GM23338 (cell line): Measurements from ENCODE around the gene FAM227A. TPM values are rescaled to one million over a fixed set of nuclear protein-coding genes. Genes with fewer than 3 reads are reported as not detected.

ENCODE experiments used
- ATAC-seq: fragments of 200-7000 bp; cut with Tn5 transposase; 3 replicates; pipeline ENCODE4 v1.9.1; 2020
- DNase-seq: peaks from one replicate; pipeline ENCODE4 v3.0.0-alpha.2; 2015; ENCODE audit warnings: low spot score
- H2AFZ ChIP-seq: fragments of 200-600 bp; sonication (generic); 2 replicates; pipeline ENCODE4 v1.8.0; 2016; ENCODE audit warnings: antibody characterized with exemption, mild to moderate bottlenecking, moderate library complexity
- H3F3A ChIP-seq: fragments of 200-600 bp; sonication (generic); replicated peaks from 2 replicates; pipeline ENCODE4 v1.8.0; 2017; ENCODE audit warnings: antibody characterized with exemption, mixed run types, low read depth
- H3K27ac ChIP-seq: fragments of 200-600 bp; sonication (generic); 2 replicates; pipeline ENCODE4 v1.6.1; 2016; ENCODE audit warnings: low read depth
- H3K27me3 ChIP-seq: fragments of 200-600 bp; sonication (generic); 2 replicates; pipeline ENCODE4 v1.8.0; 2016; ENCODE audit warnings: mild to moderate bottlenecking, mixed run types, moderate library complexity; ENCODE audit not compliant: insufficient read depth
- H3K36me3 ChIP-seq: fragments of 200-600 bp; sonication (generic); 2 replicates; pipeline ENCODE4 v1.8.0; 2016; ENCODE audit warnings: mild to moderate bottlenecking; ENCODE audit not compliant: insufficient read depth
- H3K4me1 ChIP-seq: fragments of 200-600 bp; sonication (generic); 2 replicates; pipeline ENCODE4 v1.8.0; 2016; ENCODE audit warnings: mild to moderate bottlenecking, moderate library complexity; ENCODE audit not compliant: insufficient read depth
- H3K4me2 ChIP-seq: fragments of 200-600 bp; sonication (generic); 2 replicates; pipeline ENCODE4 v1.7.1; 2017; ENCODE audit warnings: mixed run types
- H3K4me3 ChIP-seq: fragments of 200-600 bp; sonication (generic); 2 replicates; pipeline ENCODE4 v1.6.1; 2016; ENCODE audit warnings: mixed run types
- H3K79me2 ChIP-seq: fragments of 200-600 bp; sonication (generic); replicated peaks from 2 replicates; pipeline ENCODE4 v1.8.0; 2017; ENCODE audit warnings: mild to moderate bottlenecking; ENCODE audit not compliant: insufficient read depth
- H3K9me2 ChIP-seq: fragments of 200-600 bp; sonication (generic); 2 replicates; pipeline ENCODE4 v1.8.0; 2017; ENCODE audit not compliant: insufficient read depth
- H4K20me1 ChIP-seq: fragments of 200-600 bp; sonication (generic); replicated peaks from 2 replicates; pipeline ENCODE4 v1.8.0; 2017; ENCODE audit warnings: mild to moderate bottlenecking; ENCODE audit not compliant: insufficient read depth
- H3K27ac Mint-ChIP-seq: 2 replicates; pipeline ENCODE4 v1.8.0; 2020; ENCODE audit warnings: inconsistent platforms, mild to moderate bottlenecking, moderate library complexity, mixed read lengths
- H3K27me3 Mint-ChIP-seq: 3 replicates; pipeline ENCODE4 v1.8.0; 2022; ENCODE audit warnings: low read depth, mild to moderate bottlenecking, moderate library complexity, mixed read lengths, inconsistent platforms; ENCODE audit not compliant: insufficient read depth, poor library complexity
- H3K36me3 Mint-ChIP-seq: 3 replicates; pipeline ENCODE4 v1.8.0; 2021; ENCODE audit warnings: low read depth, mild to moderate bottlenecking, inconsistent platforms, moderate library complexity, mixed read lengths
- H3K4me1 Mint-ChIP-seq: 3 replicates; pipeline ENCODE4 v1.8.0; 2020; ENCODE audit warnings: mild to moderate bottlenecking, inconsistent platforms, mixed read lengths
- H3K4me3 Mint-ChIP-seq: 3 replicates; pipeline ENCODE4 v1.8.0; 2021; ENCODE audit warnings: moderate library complexity, mild to moderate bottlenecking, inconsistent platforms, mixed read lengths
- H3K9me3 Mint-ChIP-seq: 3 replicates; pipeline ENCODE4 v1.8.0; 2020; ENCODE audit warnings: moderate library complexity, mild to moderate bottlenecking, inconsistent platforms, mixed read lengths
- CREB1 ChIP-seq: fragments of 250-450 bp; sonication (Bioruptor Pico); IDR thresholded peaks from 2 replicates; pipeline ENCODE4 v1.5.0; 2020; ENCODE audit warnings: low read depth, mild to moderate bottlenecking, moderate library complexity
- ETS1 ChIP-seq: IDR thresholded peaks from 2 replicates; pipeline ENCODE4 v1.6.1; 2016; ENCODE audit warnings: antibody characterized with exemption
- EZH2 ChIP-seq: fragments of 200-600 bp; sonication (generic); IDR thresholded peaks from one replicate; pipeline ENCODE4 v1.8.0; 2017; ENCODE audit warnings: antibody characterized with exemption, mild to moderate bottlenecking, low read depth; ENCODE audit not compliant: unreplicated experiment
- JUNB ChIP-seq: IDR thresholded peaks from one replicate; pipeline ENCODE4 v1.6.1; 2016; ENCODE audit warnings: antibody characterized with exemption; ENCODE audit not compliant: unreplicated experiment
- NANOG ChIP-seq: IDR thresholded peaks from 2 replicates; pipeline ENCODE4 v1.6.1; 2016; ENCODE audit warnings: antibody characterized with exemption, borderline replicate concordance
- POLR2AphosphoS5 ChIP-seq: IDR thresholded peaks from 2 replicates; pipeline ENCODE4 v1.6.1; 2016; ENCODE audit warnings: antibody characterized with exemption, low read depth
- STAT1 ChIP-seq: IDR thresholded peaks from one replicate; pipeline ENCODE4 v1.6.1; 2016; ENCODE audit warnings: antibody characterized with exemption; ENCODE audit not compliant: unreplicated experiment
- ZNF331 ChIP-seq: fragments of 250-450 bp; sonication (Bioruptor Pico); IDR thresholded peaks from 2 replicates; pipeline ENCODE4 v1.5.0; 2020; ENCODE audit warnings: low read depth, mild to moderate bottlenecking, moderate library complexity
- ZNF462 ChIP-seq: fragments of 250-450 bp; sonication (Bioruptor Pico); IDR thresholded peaks from 2 replicates; pipeline ENCODE4 v1.5.0; 2020; ENCODE audit warnings: mild to moderate bottlenecking, moderate library complexity
- polyA plus RNA-seq: library from polyadenylated mRNA; unstranded; fragments of >200 nt; fragmentation: Nextera tagmentation; extraction: Ambion mirVana; gene quantifications from 2 replicates; pipeline ENCODE4 v1.2.1, GENCODE V29; 2016
- total RNA-seq: library from RNA; depleted of rRNA; stranded (reverse); fragments of >200 nt; shearing (Covaris generic); gene quantifications from 2 replicates; pipeline ENCODE4 v1.2.3, GENCODE V29; 2014

FAM227A gene
- total and polyA plus RNA-seq, 2 experiments from 2014 or later: 5.8 to 11.0 TPM

- no peak for TF ChIP-seq ZNF462 (CRISPR knock-in tag)
- TF ChIP-seq STAT1: no peak
- no peak for TF ChIP-seq ZNF331
Observed at GRCh38 chr22:38602166-38602565, 54.0 kb downstream of the FAM227A start (continued).

GRCh38 chr22:38601221-38601764, 54.9 kb downstream of the FAM227A start:
- peaks cover 3% of the 10 kb centered on the region for H3K27me3 Mint-ChIP-seq
- TF ChIP-seq JUNB (no peak), CREB1 (CRISPR knock-in tag) (no peak), ETS1 (no peak), ZNF331 (no peak), POLR2AphosphoS5 (no peak), EZH2 (no peak), STAT1 (no peak), ZNF462 (CRISPR knock-in tag) (no peak), NANOG (no peak)

More at GRCh38 chr22:38601221-38601764, 54.9 kb downstream of the FAM227A start:
- H4K20me1 ChIP-seq: 0 out of 2 replicates have a peak, but pooled peaks cover 3% of the 10 kb centered on the region
- no peaks in the 10 kb centered on the region for H3K36me3 ChIP-seq
- peaks cover 4% of the 10 kb centered on the region; the same call in 1 of the 3 replicates for H3K4me1 Mint-ChIP-seq
- H2AFZ ChIP-seq: no peak overlapping the region
- no peak overlapping the region for H3K27ac Mint-ChIP-seq
- H3K27ac ChIP-seq: no peak overlapping the region
- H3K4me1 ChIP-seq: no peaks in the 10 kb centered on the region
- H3K79me2 ChIP-seq: no peaks in the 10 kb centered on the region
- H3K4me3 Mint-ChIP-seq: no peak overlapping the region
- no peaks in the 10 kb centered on the region for H3K27me3 ChIP-seq
- DNase-seq (no peak), ATAC-seq (no peak)
- no peak overlapping the region for H3K4me2 ChIP-seq
- H3K9me3 Mint-ChIP-seq: no peaks in the 10 kb centered on the region
- no peaks in the 10 kb centered on the region for H3K36me3 Mint-ChIP-seq
- H3K4me3 ChIP-seq: no peak overlapping the region
- H3K9me2 ChIP-seq: no peaks in the 10 kb centered on the region
- H3F3A ChIP-seq: no peaks in the 10 kb centered on the region; the same call in 1 of the 2 replicates
